Neural cell (in vitro differentiated cells): ENCODE measurements around the gene GPS2. TPM values are rescaled to one million over a fixed set of nuclear protein-coding genes. Genes with fewer than 3 reads are reported as not detected.

Experiments used
- H2AFZ ChIP-seq: fragments of 200-600, 300-800 bp; sonication (generic), shearing (Covaris generic); 2 replicates; pipeline ENCODE4 v1.6.0; 2014; ENCODE audit warnings: low read depth, mild to moderate bottlenecking, antibody characterized with exemption, low read length, moderate library complexity
- H3F3A ChIP-seq: fragments of 200-600 bp; shearing (Covaris generic); 2 replicates; pipeline ENCODE4 v1.6.1; 2016; ENCODE audit warnings: mild to moderate bottlenecking, moderate library complexity, mixed read lengths, antibody characterized with exemption, low read length; ENCODE audit not compliant: insufficient read depth, poor library complexity, severe bottlenecking
- H3K27ac ChIP-seq: fragments of 200-600, 300-800 bp; sonication (generic), shearing (Covaris generic); 2 replicates; pipeline ENCODE4 v1.5.1; 2014; ENCODE audit warnings: mild to moderate bottlenecking, low read length, moderate library complexity
- H3K27me3 ChIP-seq: fragments of 300-800, 200-600 bp; sonication (generic), shearing (Covaris generic); 2 replicates; pipeline ENCODE4 v1.6.0; 2014; ENCODE audit warnings: mild to moderate bottlenecking, low read depth, low read length, moderate library complexity; ENCODE audit not compliant: insufficient read depth
- H3K36me3 ChIP-seq: fragments of 300-800, 200-600 bp; sonication (generic), shearing (Covaris generic); 2 replicates; pipeline ENCODE4 v1.5.1; 2014; ENCODE audit warnings: mild to moderate bottlenecking, antibody characterized with exemption, low read length, moderate library complexity; ENCODE audit not compliant: insufficient read depth
- H3K4me2 ChIP-seq: fragments of 300-800, 200-600 bp; sonication (generic), shearing (Covaris generic); 2 replicates; pipeline ENCODE4 v1.6.0; 2014; ENCODE audit warnings: mild to moderate bottlenecking, low read length
- H3K4me3 ChIP-seq: fragments of 300-800, 200-600 bp; sonication (generic), shearing (Covaris generic); 2 replicates; pipeline ENCODE4 v1.5.1; 2014; ENCODE audit warnings: mild to moderate bottlenecking, low read length, moderate library complexity
- H3K79me2 ChIP-seq: fragments of 200-600 bp; shearing (Covaris generic); replicated peaks from 2 replicates; pipeline ENCODE4 v1.6.0; 2014; ENCODE audit warnings: mild to moderate bottlenecking, low read length, moderate library complexity; ENCODE audit not compliant: insufficient read depth
- H3K9ac ChIP-seq: fragments of 300-800, 200-600 bp; sonication (generic), shearing (Covaris generic); 2 replicates; pipeline ENCODE4 v1.6.1; 2016; ENCODE audit warnings: mild to moderate bottlenecking, low read length, mixed read lengths
- H3K9me2 ChIP-seq: fragments of 200-600 bp; shearing (Covaris generic); 2 replicates; pipeline ENCODE4 v1.6.1; 2016; ENCODE audit warnings: mild to moderate bottlenecking, low read length, mixed read lengths; ENCODE audit not compliant: insufficient read depth
- H3K9me3 ChIP-seq: fragments of 200-600, 300-800 bp; sonication (generic), shearing (Covaris generic); 2 replicates; pipeline ENCODE4 v1.6.1; 2016; ENCODE audit warnings: mild to moderate bottlenecking, mixed run types, low read length, moderate library complexity, mixed read lengths
- H4K20me1 ChIP-seq: fragments of 200-600 bp; shearing (Covaris generic); 2 replicates; pipeline ENCODE4 v1.6.1; 2016; ENCODE audit warnings: mild to moderate bottlenecking, mixed run types; ENCODE audit not compliant: insufficient read depth
- EP300 ChIP-seq: fragments of 450-650 bp; conservative IDR thresholded peaks from 2 replicates; pipeline ENCODE4 v1.6.1; 2014; ENCODE audit warnings: antibody characterized with exemption, mild to moderate bottlenecking, moderate library complexity; ENCODE audit not compliant: poor library complexity, severe bottlenecking
- EZH2 ChIP-seq: fragments of 200-600, 300-800 bp; shearing (Covaris generic), sonication (generic); IDR thresholded peaks from 2 replicates; pipeline ENCODE4 v1.6.1; 2014; ENCODE audit warnings: antibody characterized with exemption, low read length, borderline replicate concordance, mild to moderate bottlenecking; ENCODE audit not compliant: insufficient read depth, poor library complexity, severe bottlenecking
- MXI1 ChIP-seq: fragments of 450-650 bp; conservative IDR thresholded peaks from 2 replicates; pipeline ENCODE4 v1.6.1; 2014; ENCODE audit warnings: antibody characterized with exemption, mild to moderate bottlenecking; ENCODE audit not compliant: poor library complexity, severe bottlenecking
- POLR2AphosphoS5 ChIP-seq: IDR thresholded peaks from 2 replicates; pipeline ENCODE4 v1.6.1; 2012
- RAD21 ChIP-seq: fragments of 450-650 bp; conservative IDR thresholded peaks from 2 replicates; pipeline ENCODE4 v1.6.1; 2014; ENCODE audit warnings: antibody characterized with exemption, mild to moderate bottlenecking, moderate library complexity
- SMC3 ChIP-seq: fragments of 450-650 bp; conservative IDR thresholded peaks from 2 replicates; pipeline ENCODE4 v1.6.1; 2014; ENCODE audit warnings: antibody characterized with exemption, mild to moderate bottlenecking, moderate library complexity; ENCODE audit not compliant: poor library complexity
- TAF1 ChIP-seq: IDR thresholded peaks from 2 replicates; pipeline ENCODE4 v1.6.1; 2012; ENCODE audit warnings: low read depth
- polyA plus RNA-seq: library from polyadenylated mRNA; depleted of rRNA; stranded (reverse); fragments of >200 nt; gene quantifications from 2 replicates; pipeline ENCODE4 v1.2.3, GENCODE V29; 2014
- TF ChIP-seq, protein P1 (sequence below): IDR thresholded peaks from 2 replicates; pipeline ENCODE4 v1.6.1; 2012; ENCODE audit warnings: borderline replicate concordance
- TF ChIP-seq, protein P2 (sequence below): fragments of 450-650 bp; IDR thresholded peaks from 2 replicates; pipeline ENCODE4 v1.5.1; 2014; ENCODE audit warnings: antibody characterized with exemption, mild to moderate bottlenecking, moderate library complexity; ENCODE audit not compliant: poor library complexity, severe bottlenecking

GPS2 gene
- polyA plus RNA-seq, 1 donor from 2014 or later, result 108 TPM

DNA sequence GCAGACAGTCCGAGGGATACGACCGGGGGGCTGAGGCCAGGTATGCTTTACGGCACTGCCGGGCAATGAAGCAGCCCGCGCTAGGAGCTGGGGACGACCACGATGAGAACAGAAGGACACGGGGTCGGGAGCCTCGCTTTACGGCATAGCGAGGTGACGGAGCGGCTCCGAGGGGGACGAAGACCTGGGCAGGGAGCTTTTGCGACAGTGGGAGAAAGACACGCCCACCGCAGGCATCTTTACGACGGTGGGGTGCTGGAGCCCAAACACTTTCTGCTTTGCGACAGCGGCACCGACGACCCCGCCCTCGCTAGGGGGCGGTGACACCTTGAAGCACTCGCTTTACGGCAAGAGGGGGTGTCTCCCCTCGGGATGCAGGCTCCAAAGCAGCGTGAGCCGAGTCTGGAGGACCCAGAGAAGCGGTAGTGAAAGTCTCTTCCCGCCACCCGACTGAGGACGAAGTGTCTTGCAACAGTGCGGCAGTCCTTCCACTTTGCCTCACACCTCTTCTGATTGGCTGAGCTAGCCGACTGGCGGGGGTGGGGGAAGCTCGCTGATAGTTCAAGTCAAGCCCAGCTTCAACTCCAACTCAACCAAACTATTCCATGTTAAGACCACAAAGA, 14.3 kb upstream of the GPS2 start:
- Histone ChIP-seq H3F3A (no peaks in the 10 kb centered on the region), H4K20me1 (no peaks in the 10 kb centered on the region), H3K27me3 (no peaks in the 10 kb centered on the region), H3K79me2 (peaks cover 9% of the 10 kb centered on the region), H3K4me3 (peak overlapping the region; percentile 92), H3K9ac (peak overlapping the region; percentile 81), H3K4me2 (peak overlapping the region; percentile 49), H3K9me3 (no peaks in the 10 kb centered on the region), H3K27ac (peak overlapping the region; percentile 93), H3K36me3 (no peaks in the 10 kb centered on the region), H2AFZ (peak overlapping the region; percentile 61), H3K9me2 (no peaks in the 10 kb centered on the region)
- TF ChIP-seq, protein P1, sequence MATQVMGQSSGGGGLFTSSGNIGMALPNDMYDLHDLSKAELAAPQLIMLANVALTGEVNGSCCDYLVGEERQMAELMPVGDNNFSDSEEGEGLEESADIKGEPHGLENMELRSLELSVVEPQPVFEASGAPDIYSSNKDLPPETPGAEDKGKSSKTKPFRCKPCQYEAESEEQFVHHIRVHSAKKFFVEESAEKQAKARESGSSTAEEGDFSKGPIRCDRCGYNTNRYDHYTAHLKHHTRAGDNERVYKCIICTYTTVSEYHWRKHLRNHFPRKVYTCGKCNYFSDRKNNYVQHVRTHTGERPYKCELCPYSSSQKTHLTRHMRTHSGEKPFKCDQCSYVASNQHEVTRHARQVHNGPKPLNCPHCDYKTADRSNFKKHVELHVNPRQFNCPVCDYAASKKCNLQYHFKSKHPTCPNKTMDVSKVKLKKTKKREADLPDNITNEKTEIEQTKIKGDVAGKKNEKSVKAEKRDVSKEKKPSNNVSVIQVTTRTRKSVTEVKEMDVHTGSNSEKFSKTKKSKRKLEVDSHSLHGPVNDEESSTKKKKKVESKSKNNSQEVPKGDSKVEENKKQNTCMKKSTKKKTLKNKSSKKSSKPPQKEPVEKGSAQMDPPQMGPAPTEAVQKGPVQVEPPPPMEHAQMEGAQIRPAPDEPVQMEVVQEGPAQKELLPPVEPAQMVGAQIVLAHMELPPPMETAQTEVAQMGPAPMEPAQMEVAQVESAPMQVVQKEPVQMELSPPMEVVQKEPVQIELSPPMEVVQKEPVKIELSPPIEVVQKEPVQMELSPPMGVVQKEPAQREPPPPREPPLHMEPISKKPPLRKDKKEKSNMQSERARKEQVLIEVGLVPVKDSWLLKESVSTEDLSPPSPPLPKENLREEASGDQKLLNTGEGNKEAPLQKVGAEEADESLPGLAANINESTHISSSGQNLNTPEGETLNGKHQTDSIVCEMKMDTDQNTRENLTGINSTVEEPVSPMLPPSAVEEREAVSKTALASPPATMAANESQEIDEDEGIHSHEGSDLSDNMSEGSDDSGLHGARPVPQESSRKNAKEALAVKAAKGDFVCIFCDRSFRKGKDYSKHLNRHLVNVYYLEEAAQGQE, result peak; percentile 39
- TF ChIP-seq TAF1 (peak; percentile 86), SMC3 (no peak), RAD21 (no peak), POLR2AphosphoS5 (peak; percentile 94), MXI1 (peak; percentile 82), EP300 (peak; percentile 57), EZH2 (no peak)
- TF ChIP-seq, protein P2, sequence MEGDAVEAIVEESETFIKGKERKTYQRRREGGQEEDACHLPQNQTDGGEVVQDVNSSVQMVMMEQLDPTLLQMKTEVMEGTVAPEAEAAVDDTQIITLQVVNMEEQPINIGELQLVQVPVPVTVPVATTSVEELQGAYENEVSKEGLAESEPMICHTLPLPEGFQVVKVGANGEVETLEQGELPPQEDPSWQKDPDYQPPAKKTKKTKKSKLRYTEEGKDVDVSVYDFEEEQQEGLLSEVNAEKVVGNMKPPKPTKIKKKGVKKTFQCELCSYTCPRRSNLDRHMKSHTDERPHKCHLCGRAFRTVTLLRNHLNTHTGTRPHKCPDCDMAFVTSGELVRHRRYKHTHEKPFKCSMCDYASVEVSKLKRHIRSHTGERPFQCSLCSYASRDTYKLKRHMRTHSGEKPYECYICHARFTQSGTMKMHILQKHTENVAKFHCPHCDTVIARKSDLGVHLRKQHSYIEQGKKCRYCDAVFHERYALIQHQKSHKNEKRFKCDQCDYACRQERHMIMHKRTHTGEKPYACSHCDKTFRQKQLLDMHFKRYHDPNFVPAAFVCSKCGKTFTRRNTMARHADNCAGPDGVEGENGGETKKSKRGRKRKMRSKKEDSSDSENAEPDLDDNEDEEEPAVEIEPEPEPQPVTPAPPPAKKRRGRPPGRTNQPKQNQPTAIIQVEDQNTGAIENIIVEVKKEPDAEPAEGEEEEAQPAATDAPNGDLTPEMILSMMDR, result peak; percentile 43

DNA sequence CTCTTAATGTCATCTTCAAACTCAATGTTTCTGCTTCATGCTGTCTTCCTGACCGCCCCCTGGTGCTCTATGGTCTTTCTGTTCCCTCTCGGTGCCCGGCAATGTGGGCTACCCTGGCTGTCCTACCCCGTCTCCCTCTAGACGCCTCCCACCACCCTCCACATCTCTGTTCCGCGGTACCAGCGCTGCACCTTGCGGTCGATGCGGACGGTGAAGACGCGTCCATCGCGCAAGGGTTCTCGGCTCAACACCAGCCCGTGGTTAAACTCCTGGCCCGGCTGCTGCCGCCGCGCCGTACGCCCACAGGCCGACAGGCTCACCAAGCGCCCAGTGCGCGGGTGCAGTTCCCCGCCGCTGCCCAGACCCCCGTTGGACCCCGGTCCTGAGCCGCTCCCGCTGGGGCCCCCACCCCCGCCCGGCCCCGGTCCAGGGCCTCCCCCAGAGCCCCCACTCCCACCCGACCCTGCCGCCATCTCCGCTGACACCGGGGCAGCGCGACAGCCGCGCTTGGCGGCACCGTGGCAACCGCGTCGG, 13.7 kb upstream of the GPS2 start, which contains the start of gene NEURL4:
Gene NEURL4, minus strand, starts transcription at position 496 of the 534 bp plus-strand sequence. Its CDS starts 23 bp downstream, at position 473.
- TF ChIP-seq RAD21 (peak; percentile 22), SMC3 (peak; percentile 26), EZH2 (no peak), POLR2AphosphoS5 (no peak), MXI1 (no peak), TAF1 (no peak), EP300 (no peak)
- TF ChIP-seq, protein P2, result peak; percentile 36
- TF ChIP-seq, protein P1, result peak; percentile 40
- no peaks in the 10 kb centered on the region for H3K9me2 ChIP-seq
- peak within 1 kb of the TSS; percentile 81 for H3K9ac ChIP-seq
- H2AFZ ChIP-seq, result peak within 1 kb of the TSS; percentile 61
- H3K79me2 ChIP-seq, result peaks cover 9% of the 10 kb centered on the region
- peak within 1 kb of the TSS; percentile 93 for H3K27ac ChIP-seq
- no peaks in the 10 kb centered on the region for H4K20me1 ChIP-seq
- H3K36me3 ChIP-seq, result no peaks in the 10 kb centered on the region
- H3K27me3 ChIP-seq, result no peaks in the 10 kb centered on the region
- H3K4me3 ChIP-seq, result peak within 1 kb of the TSS; percentile 92
- no peaks in the 10 kb centered on the region for H3K9me3 ChIP-seq
- H3F3A ChIP-seq, result no peaks in the 10 kb centered on the region
- peak within 1 kb of the TSS; percentile 92 for H3K4me2 ChIP-seq
